Memory B cell (primary cell): ENCODE measurements around the gene LSAMP.

ENCODE experiments used
- ATAC-seq: fragments of 150-1000 bp; cut with Tn5 transposase; 2 replicates; pipeline ENCODE4 v1.10.0; 2021; ENCODE audit warnings: low read depth, mild to moderate bottlenecking, moderate library complexity
- DNase-seq, 2 donors: peaks; one replicate each; pipeline ENCODE4 v3.0.0; 2022; ENCODE audit warnings: low spot score in 2 of 2
- H3K27ac Mint-ChIP-seq: one replicate; pipeline ENCODE4 v1.8.0; 2022; ENCODE audit warnings: mild to moderate bottlenecking, moderate library complexity, mixed read lengths
- H3K27me3 Mint-ChIP-seq: one replicate; pipeline ENCODE4 v1.8.0; 2022; ENCODE audit warnings: mixed read lengths
- H3K36me3 Mint-ChIP-seq: one replicate; pipeline ENCODE4 v1.8.0; 2022; ENCODE audit warnings: mild to moderate bottlenecking, mixed read lengths
- H3K4me1 Mint-ChIP-seq: one replicate; pipeline ENCODE4 v1.8.0; 2022; ENCODE audit warnings: mixed read lengths
- H3K4me3 Mint-ChIP-seq: one replicate; pipeline ENCODE4 v1.8.0; 2022; ENCODE audit warnings: mild to moderate bottlenecking, moderate library complexity, mixed read lengths
- H3K9me3 Mint-ChIP-seq: one replicate; pipeline ENCODE4 v1.8.0; 2022; ENCODE audit warnings: mixed read lengths

The LSAMP gene

GRCh38 chr3:115999001-115999585 is 446.2 kb downstream of the LSAMP start:
- ATAC-seq (no peak), DNase-seq (no peak)
- no peak overlapping the region for H3K27ac Mint-ChIP-seq
- H3K4me3 Mint-ChIP-seq, result no peak overlapping the region
- no peaks in the 10 kb centered on the region for H3K36me3 Mint-ChIP-seq
- H3K4me1 Mint-ChIP-seq, result no peaks in the 10 kb centered on the region
- no peaks in the 10 kb centered on the region for H3K9me3 Mint-ChIP-seq
- H3K27me3 Mint-ChIP-seq, result peaks cover 3% of the 10 kb centered on the region

DNA sequence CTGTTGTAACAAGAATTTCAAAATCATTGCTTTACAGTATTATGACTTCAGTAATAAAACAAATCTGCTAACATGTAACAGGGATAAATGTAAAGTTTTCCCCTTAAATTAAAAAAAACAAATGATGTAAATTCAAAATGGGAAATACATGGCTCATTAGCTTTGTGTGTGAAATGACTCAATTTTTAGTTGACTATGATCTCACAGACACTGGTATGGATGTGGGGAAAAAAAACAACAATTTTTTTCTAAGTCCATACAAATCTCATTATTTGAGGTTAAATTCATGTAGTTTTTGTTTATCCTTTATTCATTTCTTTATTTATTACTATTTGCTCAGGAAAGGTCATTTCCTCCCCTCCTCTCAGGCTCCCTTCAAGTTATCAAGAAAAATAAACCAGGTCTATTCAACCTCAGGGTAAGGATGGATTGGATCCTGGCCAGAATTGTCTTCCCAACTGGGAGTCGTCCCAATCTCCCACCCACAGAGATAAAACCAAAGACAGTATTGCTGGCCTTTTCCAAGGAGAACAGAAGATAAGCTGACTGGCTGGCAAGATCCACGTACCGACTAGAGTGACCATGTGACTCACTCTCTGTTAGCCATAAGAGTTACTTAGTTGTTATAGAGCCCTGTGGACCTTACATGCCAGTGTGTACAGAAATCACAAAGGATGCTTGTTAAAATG is 448.7 kb downstream of the LSAMP start:
- Mint-ChIP-seq H3K4me3 (no peak overlapping the region), H3K4me1 (no peaks in the 10 kb centered on the region), H3K36me3 (no peaks in the 10 kb centered on the region), H3K9me3 (no peaks in the 10 kb centered on the region), H3K27ac (no peak overlapping the region), H3K27me3 (peaks cover 3% of the 10 kb centered on the region)
- no peak for ATAC-seq
- DNase-seq, result no peak

DNA sequence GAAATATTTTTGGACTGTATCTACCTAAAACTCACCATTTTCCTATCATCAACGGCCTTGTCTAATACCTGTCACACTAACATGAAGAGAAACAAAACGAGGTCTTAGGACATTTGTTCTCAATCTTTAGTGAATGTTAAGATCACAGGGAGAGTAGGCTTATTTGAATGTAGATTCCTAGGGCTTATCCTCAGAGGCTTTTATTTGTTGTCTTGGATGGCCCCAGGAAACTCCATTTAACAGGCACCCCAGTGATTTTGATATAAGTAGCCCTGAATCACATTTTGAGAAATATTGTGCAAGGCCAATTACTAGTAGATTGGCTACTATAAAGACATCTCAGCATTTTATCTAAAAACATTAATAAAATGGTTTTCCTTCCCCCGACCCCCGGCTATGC is 454.6 kb downstream of the LSAMP start:
- ATAC-seq, result no peak
- H3K36me3 Mint-ChIP-seq, result no peaks in the 10 kb centered on the region
- H3K4me1 Mint-ChIP-seq, result no peaks in the 10 kb centered on the region
- H3K9me3 Mint-ChIP-seq, result no peaks in the 10 kb centered on the region
- no peak overlapping the region for H3K4me3 Mint-ChIP-seq
- no peak for DNase-seq
- H3K27me3 Mint-ChIP-seq, result no peaks in the 10 kb centered on the region
- H3K27ac Mint-ChIP-seq, result no peak overlapping the region

- no peak overlapping the region for H3K4me3 Mint-ChIP-seq
- H3K36me3 Mint-ChIP-seq, result no peaks in the 10 kb centered on the region
- H3K27me3 Mint-ChIP-seq, result no peaks in the 10 kb centered on the region
- DNase-seq (no peak), ATAC-seq (no peak)
- no peaks in the 10 kb centered on the region for H3K4me1 Mint-ChIP-seq
- no peaks in the 10 kb centered on the region for H3K9me3 Mint-ChIP-seq
- no peak overlapping the region for H3K27ac Mint-ChIP-seq
Measured at GRCh38 chr3:115989684-115990421, 455.4 kb downstream of the LSAMP start.

GRCh38 chr3:115986555-115987207 is 458.6 kb downstream of the LSAMP start:
- Mint-ChIP-seq H3K36me3 (no peaks in the 10 kb centered on the region), H3K27me3 (peaks cover 4% of the 10 kb centered on the region), H3K4me3 (no peak overlapping the region), H3K9me3 (no peaks in the 10 kb centered on the region), H3K4me1 (peaks cover 4% of the 10 kb centered on the region), H3K27ac (no peak overlapping the region)
- ATAC-seq (no peak), DNase-seq (no peak)

DNA sequence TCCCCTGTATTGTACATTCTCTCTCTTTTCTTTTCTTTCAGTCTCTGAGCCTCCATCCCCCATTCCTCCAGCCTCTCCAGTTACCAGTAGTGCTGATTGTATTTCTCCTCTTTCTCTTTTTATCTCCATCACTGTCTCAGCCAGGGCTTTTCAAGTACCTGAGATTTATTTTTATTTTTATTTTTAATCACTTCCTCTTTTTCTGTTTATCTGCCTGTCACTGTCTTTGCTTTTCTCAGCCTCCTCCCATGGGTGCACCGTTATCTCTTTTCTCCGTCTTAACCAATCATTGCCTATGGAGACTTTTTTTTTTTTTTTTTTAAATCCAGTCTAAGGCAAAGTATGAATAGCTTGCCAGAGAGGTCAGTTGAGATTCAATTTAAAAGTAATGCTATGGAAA is 462.7 kb downstream of the LSAMP start:
- H3K27me3 Mint-ChIP-seq, result peaks cover 6% of the 10 kb centered on the region
- H3K9me3 Mint-ChIP-seq, result peaks cover 2% of the 10 kb centered on the region
- H3K27ac Mint-ChIP-seq, result peak overlapping the region; percentile 51
- no peak for DNase-seq
- no peaks in the 10 kb centered on the region for H3K36me3 Mint-ChIP-seq
- peaks cover 4% of the 10 kb centered on the region for H3K4me1 Mint-ChIP-seq
- H3K4me3 Mint-ChIP-seq, result peak overlapping the region; percentile 43
- peak; percentile 63 for ATAC-seq

DNA sequence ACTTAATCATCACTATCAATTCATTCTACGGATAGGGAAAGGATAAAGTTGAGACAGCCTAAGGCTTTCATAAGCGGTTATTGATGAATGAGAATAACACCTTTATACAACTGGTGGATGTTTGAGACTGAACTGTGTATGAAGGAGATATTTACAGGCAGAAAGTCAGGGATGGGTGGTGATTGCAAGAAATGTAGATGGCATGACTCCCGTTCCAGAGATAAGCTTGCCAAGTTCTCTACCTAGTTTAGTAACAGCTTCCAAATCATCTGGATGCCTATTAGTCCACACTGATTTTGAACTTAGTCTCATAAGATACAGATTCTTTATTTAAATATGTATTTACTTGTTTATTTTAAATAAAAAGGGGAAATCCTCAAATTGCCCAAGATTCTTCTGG is 463.2 kb downstream of the LSAMP start:
- Mint-ChIP-seq H3K4me1 (peaks cover 4% of the 10 kb centered on the region), H3K9me3 (peaks cover 2% of the 10 kb centered on the region), H3K27me3 (peaks cover 6% of the 10 kb centered on the region), H3K27ac (peak overlapping the region; percentile 51), H3K4me3 (no peak overlapping the region), H3K36me3 (no peaks in the 10 kb centered on the region)
- ATAC-seq (no peak), DNase-seq (no peak)

DNA sequence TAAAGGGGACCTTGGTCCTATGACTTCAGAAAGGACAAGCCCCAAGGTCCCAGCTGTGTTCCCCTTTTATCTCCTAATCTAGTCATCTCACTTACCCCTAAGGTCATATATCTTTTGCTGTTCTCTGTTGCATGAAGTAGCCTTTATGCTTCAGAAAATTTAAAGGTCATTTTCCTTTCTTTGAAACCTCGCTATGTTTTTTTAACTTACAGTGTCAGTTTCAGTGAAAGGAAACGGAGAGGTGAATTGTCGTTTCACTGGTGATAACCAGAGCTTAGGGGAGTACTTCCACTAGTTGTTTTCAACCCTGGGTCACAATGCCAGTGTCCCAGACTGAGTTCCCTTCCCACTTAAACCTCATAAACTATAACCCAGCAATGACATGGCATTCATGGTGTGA is 464.6 kb downstream of the LSAMP start:
- H3K4me3 Mint-ChIP-seq, result no peak overlapping the region
- H3K27me3 Mint-ChIP-seq, result peaks cover 6% of the 10 kb centered on the region
- no peak for ATAC-seq
- H3K9me3 Mint-ChIP-seq, result peaks cover 2% of the 10 kb centered on the region
- no peak for DNase-seq
- no peaks in the 10 kb centered on the region for H3K36me3 Mint-ChIP-seq
- no peak overlapping the region for H3K27ac Mint-ChIP-seq
- H3K4me1 Mint-ChIP-seq, result peaks cover 4% of the 10 kb centered on the region

- peaks cover 5% of the 10 kb centered on the region for H3K27me3 Mint-ChIP-seq
- H3K4me1 Mint-ChIP-seq, result peaks cover 4% of the 10 kb centered on the region
- no peak for ATAC-seq
- H3K4me3 Mint-ChIP-seq, result no peak overlapping the region
- H3K9me3 Mint-ChIP-seq, result peaks cover 2% of the 10 kb centered on the region
- no peaks in the 10 kb centered on the region for H3K36me3 Mint-ChIP-seq
- DNase-seq, result no peak
- no peak overlapping the region for H3K27ac Mint-ChIP-seq
Measured at GRCh38 chr3:115977866-115978265, 467.4 kb downstream of the LSAMP start.

- ATAC-seq, result no peak
- peaks cover 2% of the 10 kb centered on the region for H3K9me3 Mint-ChIP-seq
- no peak overlapping the region for H3K27ac Mint-ChIP-seq
- no peak overlapping the region for H3K4me3 Mint-ChIP-seq
- no peaks in the 10 kb centered on the region for H3K4me1 Mint-ChIP-seq
- no peak for DNase-seq
- H3K27me3 Mint-ChIP-seq, result peaks cover 3% of the 10 kb centered on the region
- H3K36me3 Mint-ChIP-seq, result no peaks in the 10 kb centered on the region
Measured at GRCh38 chr3:115975796-115976195, 469.5 kb downstream of the LSAMP start.

DNA sequence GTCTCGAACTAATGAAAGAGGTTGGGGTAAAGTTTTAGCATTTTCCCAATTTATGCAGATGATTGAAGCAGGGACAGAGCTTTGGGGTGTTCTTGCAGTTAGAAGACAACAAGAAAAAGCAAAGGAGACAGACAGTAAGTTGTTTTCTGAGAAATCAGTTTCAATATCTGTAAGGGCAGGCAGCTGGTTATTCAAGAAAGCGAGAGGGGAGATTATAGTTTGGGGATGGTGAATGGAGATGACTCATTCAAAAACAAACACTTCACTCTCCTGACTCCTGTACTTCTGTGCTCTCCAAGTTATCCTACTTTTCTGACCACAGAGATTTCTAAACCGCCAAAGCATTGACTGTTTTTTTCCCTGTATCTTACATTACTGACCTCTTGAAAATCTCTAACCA is 469.9 kb downstream of the LSAMP start:
- Mint-ChIP-seq H3K4me3 (no peak overlapping the region), H3K9me3 (peaks cover 2% of the 10 kb centered on the region), H3K27me3 (peaks cover 3% of the 10 kb centered on the region), H3K4me1 (no peaks in the 10 kb centered on the region), H3K36me3 (no peaks in the 10 kb centered on the region), H3K27ac (no peak overlapping the region)
- DNase-seq (no peak), ATAC-seq (no peak)

- DNase-seq (no peak), ATAC-seq (no peak)
- H3K4me3 Mint-ChIP-seq, result no peak overlapping the region
- no peaks in the 10 kb centered on the region for H3K36me3 Mint-ChIP-seq
- no peaks in the 10 kb centered on the region for H3K4me1 Mint-ChIP-seq
- no peak overlapping the region for H3K27ac Mint-ChIP-seq
- H3K9me3 Mint-ChIP-seq, result peaks cover 2% of the 10 kb centered on the region
- peaks cover 3% of the 10 kb centered on the region for H3K27me3 Mint-ChIP-seq
Measured at GRCh38 chr3:115974940-115975339, 470.3 kb downstream of the LSAMP start.

DNA sequence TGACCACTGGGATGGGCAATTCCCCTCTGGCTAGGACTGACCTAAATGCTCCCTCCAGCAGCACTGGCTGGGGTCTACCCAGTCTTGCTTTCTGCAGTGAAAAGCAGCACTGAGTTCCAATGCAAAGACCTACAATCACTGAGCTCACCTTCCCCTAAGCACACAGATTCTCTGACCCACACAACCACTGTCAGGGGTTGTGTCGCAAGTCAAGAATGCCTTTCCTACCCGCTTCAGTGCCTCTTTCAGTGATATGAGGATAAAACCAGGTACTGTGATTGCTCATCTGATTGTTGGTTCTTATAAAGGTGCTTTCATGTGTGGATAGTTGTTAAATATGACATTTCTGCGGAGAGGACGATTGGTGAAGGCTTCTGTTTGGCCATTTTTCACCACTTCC is 476.4 kb downstream of the LSAMP start:
- H3K27me3 Mint-ChIP-seq, result peaks cover 2% of the 10 kb centered on the region
- ATAC-seq (no peak), DNase-seq (no peak)
- no peaks in the 10 kb centered on the region for H3K4me1 Mint-ChIP-seq
- H3K9me3 Mint-ChIP-seq, result peaks cover 2% of the 10 kb centered on the region
- H3K4me3 Mint-ChIP-seq, result no peak overlapping the region
- no peaks in the 10 kb centered on the region for H3K36me3 Mint-ChIP-seq
- H3K27ac Mint-ChIP-seq, result no peak overlapping the region

- Mint-ChIP-seq H3K4me1 (no peaks in the 10 kb centered on the region), H3K9me3 (peaks cover 2% of the 10 kb centered on the region), H3K36me3 (no peaks in the 10 kb centered on the region), H3K27me3 (peaks cover 3% of the 10 kb centered on the region), H3K4me3 (no peak overlapping the region), H3K27ac (no peak overlapping the region)
- DNase-seq, result no peak
- no peak for ATAC-seq
Measured at GRCh38 chr3:115961380-115961779, 483.9 kb downstream of the LSAMP start.
